Heart left ventricle (tissue), 13 donors: ENCODE results near the gene PFDN4.

Experiments
- CTCF ChIP-seq, 12 donors: fragments of 200-600 bp; sonication (generic) in 4 of 12; IDR thresholded peaks; one replicate each; pipeline versions ENCODE4 v1.5.0 to v1.8.0; 2018 to 2022; ENCODE audit warnings: antibody characterized with exemption in 12 of 12, mild to moderate bottlenecking in 5 of 12
- POLR2A ChIP-seq, 2 donors: fragments of 450-650 bp; IDR thresholded peaks; one replicate each; pipeline ENCODE4 v1.6.1; 2017; ENCODE audit warnings: antibody characterized with exemption in 2 of 2, mild to moderate bottlenecking in 2 of 2, moderate library complexity in 2 of 2
- donor health status: ischemic (EF 13 %, LVEDD 7.1; RV severe dilation, severe dysfunction).
- donor health status: DM: no; HTN: yes; CAD: no.
- donor health status: DM: no; HTN: no; CAD: no.
- donor health status: ischemic (EF 25% LVEDD 6.9; RV normal size, moderate dysfunction).
- donor health status: ischemic (EF 25% LVEDD 5.7; RV mildly dilated, moderate dysfunction).
- donor health status: ischemic (EF 35%, LVEDD 5.7; RV mildly dilated, moderate dysfunction).
- donor health status: nonischemic (EF 11% LVEDD 7.7; RV severe dilation, severe dysfunction).
- donor health status: DM: yes; HTN: yes; CAD: no.
- donor health status: PGD.
- donor health status: ischemic (EF 29% LVEDD 5.4; RV normal size, mild dysfunction).
- donor health status: nonischemic (EF 23%, LVEDD 6.1; RV moderate dilation, normal function).

DNA sequence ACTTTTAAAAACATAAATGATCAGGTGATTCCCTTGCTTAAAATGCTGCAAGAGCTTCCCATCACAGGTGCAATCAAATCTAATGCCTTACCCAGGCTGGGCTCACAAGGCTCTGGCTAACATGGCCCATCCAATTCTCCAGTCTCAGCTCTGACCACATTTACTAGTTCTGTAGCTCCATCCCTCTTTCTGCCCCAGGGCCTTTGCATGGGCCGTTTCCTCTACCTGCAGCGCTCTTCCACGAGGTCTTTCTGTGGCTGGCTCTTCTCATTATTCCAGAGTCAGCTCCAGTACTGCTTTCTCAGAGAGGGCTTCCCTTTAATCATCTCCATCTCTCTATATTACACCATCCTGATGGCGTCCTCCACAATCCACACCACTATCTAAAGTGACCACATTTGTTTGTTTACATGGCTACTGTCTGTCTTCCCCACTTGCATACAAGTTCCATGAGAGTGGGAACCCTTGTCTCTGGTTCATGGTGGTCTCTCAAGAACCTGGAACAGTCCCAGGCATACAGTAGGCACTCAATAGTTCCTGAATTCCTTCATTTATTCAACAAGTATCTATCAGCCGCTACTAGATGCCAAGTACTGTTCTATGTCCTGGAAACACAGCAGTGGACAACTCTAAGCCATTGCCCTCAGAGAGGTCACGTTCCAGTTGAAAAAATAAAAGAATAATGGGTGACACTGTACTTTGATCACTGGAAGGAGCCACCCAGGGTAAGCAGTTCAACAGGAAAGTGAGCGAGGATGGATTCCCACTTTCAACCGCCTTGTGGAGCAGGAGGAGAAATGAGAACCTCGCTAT, 46.7 kb upstream of the PFDN4 start:
- TF ChIP-seq CTCF (IDR thresholded peaks at IDR 0.05) = no peak
- no peak for TF ChIP-seq POLR2A (IDR thresholded peaks at IDR 0.05)
